ENCODE data around the gene CHST3.

- TF ChIP-seq CTCF (conservative IDR thresholded peaks at IDR 0.05; ENCODE audit: low read depth in 2 of 2) = no peak
- no peak for TF ChIP-seq EZH2 (IDR thresholded peaks at IDR 0.05; ENCODE audit: low read depth, unreplicated experiment)
- no peak for TF ChIP-seq POLR2AphosphoS5 (IDR thresholded peaks at IDR 0.05; ENCODE audit: low read depth)
- TF ChIP-seq, protein P1, sequence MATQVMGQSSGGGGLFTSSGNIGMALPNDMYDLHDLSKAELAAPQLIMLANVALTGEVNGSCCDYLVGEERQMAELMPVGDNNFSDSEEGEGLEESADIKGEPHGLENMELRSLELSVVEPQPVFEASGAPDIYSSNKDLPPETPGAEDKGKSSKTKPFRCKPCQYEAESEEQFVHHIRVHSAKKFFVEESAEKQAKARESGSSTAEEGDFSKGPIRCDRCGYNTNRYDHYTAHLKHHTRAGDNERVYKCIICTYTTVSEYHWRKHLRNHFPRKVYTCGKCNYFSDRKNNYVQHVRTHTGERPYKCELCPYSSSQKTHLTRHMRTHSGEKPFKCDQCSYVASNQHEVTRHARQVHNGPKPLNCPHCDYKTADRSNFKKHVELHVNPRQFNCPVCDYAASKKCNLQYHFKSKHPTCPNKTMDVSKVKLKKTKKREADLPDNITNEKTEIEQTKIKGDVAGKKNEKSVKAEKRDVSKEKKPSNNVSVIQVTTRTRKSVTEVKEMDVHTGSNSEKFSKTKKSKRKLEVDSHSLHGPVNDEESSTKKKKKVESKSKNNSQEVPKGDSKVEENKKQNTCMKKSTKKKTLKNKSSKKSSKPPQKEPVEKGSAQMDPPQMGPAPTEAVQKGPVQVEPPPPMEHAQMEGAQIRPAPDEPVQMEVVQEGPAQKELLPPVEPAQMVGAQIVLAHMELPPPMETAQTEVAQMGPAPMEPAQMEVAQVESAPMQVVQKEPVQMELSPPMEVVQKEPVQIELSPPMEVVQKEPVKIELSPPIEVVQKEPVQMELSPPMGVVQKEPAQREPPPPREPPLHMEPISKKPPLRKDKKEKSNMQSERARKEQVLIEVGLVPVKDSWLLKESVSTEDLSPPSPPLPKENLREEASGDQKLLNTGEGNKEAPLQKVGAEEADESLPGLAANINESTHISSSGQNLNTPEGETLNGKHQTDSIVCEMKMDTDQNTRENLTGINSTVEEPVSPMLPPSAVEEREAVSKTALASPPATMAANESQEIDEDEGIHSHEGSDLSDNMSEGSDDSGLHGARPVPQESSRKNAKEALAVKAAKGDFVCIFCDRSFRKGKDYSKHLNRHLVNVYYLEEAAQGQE (IDR thresholded peaks at IDR 0.05; ENCODE audit: unreplicated experiment) = no peak
- no peak for TF ChIP-seq EZH2phosphoT487 (IDR thresholded peaks at IDR 0.05; ENCODE audit: unreplicated experiment)
- no peak for TF ChIP-seq ZNF331 (CRISPR knock-in tag; IDR thresholded peaks at IDR 0.05; ENCODE audit: low read depth)
- TF ChIP-seq JUNB (IDR thresholded peaks at IDR 0.05; ENCODE audit: unreplicated experiment) = no peak
- TF ChIP-seq CREB1 (CRISPR knock-in tag; IDR thresholded peaks at IDR 0.05; ENCODE audit: low read depth) = no peak
- no peak for TF ChIP-seq ZNF462 (CRISPR knock-in tag; IDR thresholded peaks at IDR 0.05)
- no peak for TF ChIP-seq STAT1 (IDR thresholded peaks at IDR 0.05; ENCODE audit: unreplicated experiment)
- TF ChIP-seq ETS1 (IDR thresholded peaks at IDR 0.05) = no peak
Measured at GRCh38 chr10:72015841-72016240, 51.6 kb downstream of the CHST3 start.

All from GM23338 (cell line).